PFSK-1 (cell line): ENCODE data around the gene ARSG.

Experiments used
- FOXP2 ChIP-seq: optimal IDR thresholded peaks from 2 replicates; pipeline ENCODE3; 2011; ENCODE audit warnings: borderline replicate concordance, control low read depth, inconsistent platforms; ENCODE audit not compliant: insufficient read depth; ENCODE audit errors: extremely low read length, extremely low read depth
- POLR2AphosphoS5 ChIP-seq: IDR thresholded peaks from 2 replicates; pipeline ENCODE4 v1.6.1; 2012; ENCODE audit warnings: low read depth, mild to moderate bottlenecking, control low read depth, low read length, moderate library complexity
- REST ChIP-seq, 2 experiments: IDR thresholded peaks; 2 replicates each; pipeline versions ENCODE4 v1.6.1 to v1.8.0; 2011 to 2012; ENCODE audit warnings: low read depth in 2 of 2, low read length in 2 of 2, control low read depth in 1 of 2, inconsistent platforms in 1 of 2, mild to moderate bottlenecking in 1 of 2, moderate library complexity in 1 of 2; ENCODE audit not compliant: insufficient read depth in 1 of 2
- SIN3A ChIP-seq: IDR thresholded peaks from 2 replicates; pipeline ENCODE4 v1.6.1; 2012; ENCODE audit warnings: mild to moderate bottlenecking, low read length, moderate library complexity, borderline replicate concordance; ENCODE audit not compliant: insufficient read depth
- TAF1 ChIP-seq: IDR thresholded peaks from 2 replicates; pipeline ENCODE4 v1.6.1; 2012; ENCODE audit warnings: low read length, control low read depth, borderline replicate concordance; ENCODE audit not compliant: insufficient read depth

Gene ARSG

GRCh38 chr17:68289936-68290267, 1.4 kb upstream of the ARSG start:
- TF ChIP-seq TAF1 (no peak), POLR2AphosphoS5 (no peak), SIN3A (no peak), FOXP2 (no peak), REST (IDR thresholded peaks at IDR 0.05; ENCODE audit: insufficient read depth in 1 of 2, low read depth in 2 of 2, low read length in 2 of 2) (no peak)

DNA sequence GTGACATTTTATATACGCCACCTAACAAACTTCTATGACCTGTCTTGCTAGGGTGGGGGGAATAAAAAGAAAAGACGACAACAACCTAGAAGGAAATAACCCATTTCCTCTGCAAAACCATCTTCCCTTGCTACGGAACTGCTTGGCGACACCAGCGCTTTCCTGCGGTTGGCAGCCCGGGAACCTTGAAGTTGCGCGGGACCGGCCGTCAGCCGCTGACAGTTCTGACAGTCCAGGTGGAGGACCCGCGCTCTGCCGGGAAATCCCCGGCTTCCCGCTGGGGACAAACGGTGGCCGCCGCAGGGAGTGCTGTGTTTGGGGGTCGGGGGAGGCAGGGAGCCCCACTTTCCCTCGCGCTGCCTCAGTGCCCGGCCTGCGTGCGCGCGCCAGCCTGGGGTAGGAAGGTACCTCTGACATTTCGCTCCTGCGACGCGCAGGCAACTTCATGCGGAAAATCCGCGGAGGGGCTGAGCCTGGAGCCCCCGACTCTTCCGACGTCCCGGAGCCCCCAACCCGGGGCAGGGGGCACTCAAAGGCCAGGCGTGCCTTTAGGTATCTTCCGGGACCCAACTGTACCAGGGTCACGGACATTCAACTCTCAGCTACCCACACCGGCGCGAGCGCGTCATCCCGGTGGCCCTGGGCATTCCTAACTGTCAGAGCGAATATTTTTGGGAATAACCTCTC, 884 bp upstream of the ARSG start:
- TF ChIP-seq REST (IDR thresholded peaks at IDR 0.05; ENCODE audit: insufficient read depth in 1 of 2, low read depth in 2 of 2, low read length in 2 of 2) (no peak), FOXP2 (no peak), SIN3A (no peak), TAF1 (no peak), POLR2AphosphoS5 (no peak)

- no peak for TF ChIP-seq POLR2AphosphoS5
- TF ChIP-seq FOXP2, result peak; percentile 17
Measured at GRCh38 chr17:68291836-68292688, 767 bp downstream of the ARSG start.

DNA sequence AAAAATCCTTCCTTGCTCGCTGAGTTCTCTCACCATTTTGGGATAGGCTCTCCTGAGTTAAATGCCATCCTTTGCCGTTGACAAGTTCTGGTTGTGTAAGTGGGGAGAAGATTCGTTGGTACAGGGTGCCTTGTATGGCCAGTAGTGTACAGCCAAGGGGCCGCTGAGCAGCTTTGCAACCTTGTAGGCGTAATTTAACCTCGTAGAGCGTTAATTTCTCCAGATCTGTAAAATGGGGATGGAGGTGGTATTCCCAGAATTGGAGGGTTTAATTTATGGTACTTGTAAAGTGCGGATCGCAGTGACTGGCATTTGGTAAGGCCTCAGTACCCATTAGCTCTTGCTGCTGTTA, 1.4 kb downstream of the ARSG start:
- TF ChIP-seq SIN3A, result no peak
- TF ChIP-seq REST (IDR thresholded peaks at IDR 0.05; ENCODE audit: insufficient read depth in 1 of 2, low read depth in 2 of 2, low read length in 2 of 2), result no peak
- TF ChIP-seq TAF1, result no peak
- TF ChIP-seq FOXP2, result no peak
- no peak for TF ChIP-seq POLR2AphosphoS5

- no peak for TF ChIP-seq TAF1
- no peak for TF ChIP-seq POLR2AphosphoS5
- TF ChIP-seq REST (IDR thresholded peaks at IDR 0.05; ENCODE audit: insufficient read depth in 1 of 2, low read depth in 2 of 2, low read length in 2 of 2), result no peak
- TF ChIP-seq FOXP2, result no peak
- TF ChIP-seq SIN3A, result no peak
Measured at GRCh38 chr17:68293490-68294195, 2.3 kb downstream of the ARSG start.
